Tibial artery (tissue), 4 donors: ENCODE measurements around the gene MRPS18B.
A peak's percentile ranks its signal among the peaks of the same experiment; 100 is the strongest.

Experiments used
- DNase-seq, 2 donors: peaks; one replicate each; pipeline ENCODE4 v3.0.0-alpha.2; 2019
- H3K27ac ChIP-seq, 2 donors: fragments of 200-600 bp; sonication (generic) in 1 of 2; 1 replicate in 1 of 2; 2 replicates in 1 of 2; pipeline ENCODE4 v1.5.1; 2018 to 2019; ENCODE audit warnings: mild to moderate bottlenecking in 1 of 2
- H3K27me3 ChIP-seq, 2 donors: fragments of 200-600 bp; sonication (generic) in 1 of 2; one replicate each; pipeline versions ENCODE4 v1.5.1 to v1.6.0; 2016 to 2019
- H3K36me3 ChIP-seq, 3 donors: fragments of 200-600 bp; sonication (generic) in 2 of 3; one replicate each; pipeline ENCODE4 v1.5.1; 2016 to 2019; ENCODE audit warnings: mild to moderate bottlenecking in 2 of 3
- H3K4me1 ChIP-seq, 4 donors: fragments of 200-600 bp; sonication (generic) in 2 of 4; 1 replicate in 3 of 4; 2 replicates in 1 of 4; pipeline ENCODE4 v1.5.1; 2016 to 2019
- H3K4me3 ChIP-seq, 2 donors: fragments of 200-600 bp; sonication (generic) in 1 of 2; 1 replicate in 1 of 2; 2 replicates in 1 of 2; pipeline ENCODE4 v1.5.1; 2018 to 2019; ENCODE audit warnings: mild to moderate bottlenecking in 2 of 2
- H3K9me3 ChIP-seq, 3 donors: fragments of 200-600 bp; sonication (generic) in 1 of 3; one replicate each; pipeline ENCODE4 v1.5.1; 2016 to 2019
- CTCF ChIP-seq, 2 experiments: fragments of 200-600 bp in 1 of 2; fragments of 450-650 bp in 1 of 2; IDR thresholded peaks; one replicate each; pipeline ENCODE4 v1.5.1; 2017 to 2019; ENCODE audit warnings: antibody characterized with exemption in 2 of 2, mild to moderate bottlenecking in 1 of 2, moderate library complexity in 1 of 2
- intact Hi-C: fragments of 100-400 bp; cut with DNase I; formaldehyde crosslinking; loops from one replicate; pipeline ENCODE4 v1.15.0; 2023; ENCODE audit warnings: low total_unique reads

The MRPS18B gene

GRCh38 chr6:30626484-30627366 lies 9.1 kb downstream of the MRPS18B start, which contains the start of gene ATAT1:
ATAT1 (plus strand) TSS chr6:30626874.
- Histone ChIP-seq H3K27me3 (no peaks in the 10 kb centered on the region), H3K4me1 (peaks cover 0 to 23% (median 9%) of the 10 kb centered on the region in 4 donors), H3K36me3 (peaks cover 39 to 82% (median 57%) of the 10 kb centered on the region in 3 donors), H3K4me3 (peak within 1 kb of the TSS; percentile 47 to 58), H3K27ac (peak within 1 kb of the TSS; percentile 82 to 83), H3K9me3 (no peaks in the 10 kb centered on the region)
- peak; percentile 84 to 92 for DNase-seq
- intact Hi-C loops, result loop anchor here (10.0 kb wide), 1 partner anchor 48 kb away; the partner anchor contains the start of gene DHX16
- TF ChIP-seq CTCF (IDR thresholded peaks at IDR 0.05), result peak; percentile 21 to 39

DNA sequence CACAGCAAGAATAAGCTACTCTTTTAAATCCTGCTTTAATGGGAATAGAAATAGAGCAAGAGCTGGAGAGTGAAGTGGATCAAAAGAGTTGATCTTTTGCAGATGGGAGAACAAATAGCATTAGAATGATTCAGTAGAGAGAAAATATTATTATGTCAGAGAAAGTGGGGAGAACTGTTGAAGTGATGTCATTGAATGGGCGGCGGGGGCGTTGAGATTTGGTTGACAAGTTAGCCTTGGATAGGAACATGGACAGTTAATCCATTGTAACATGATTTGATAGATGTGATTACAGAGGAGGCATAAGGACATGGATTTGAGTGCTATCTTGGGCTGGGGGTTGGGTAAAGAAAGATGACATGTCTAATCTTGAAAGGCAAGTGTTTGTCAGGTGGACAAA lies 18.2 kb downstream of the MRPS18B start:
- DNase-seq, result no peak
- TF ChIP-seq CTCF (IDR thresholded peaks at IDR 0.05), result no peak
- no peaks in the 10 kb centered on the region for H3K27me3 ChIP-seq
- intact Hi-C loops, result no loop called here
- H3K4me1 ChIP-seq, result no peaks in the 10 kb centered on the region
- H3K9me3 ChIP-seq, result no peaks in the 10 kb centered on the region
- no peak overlapping the region for H3K4me3 ChIP-seq
- peaks cover 0 to 75% (median 14%) of the 10 kb centered on the region in 3 donors for H3K36me3 ChIP-seq
- H3K27ac ChIP-seq, result no peak overlapping the region

- H3K36me3 ChIP-seq, result peaks cover 0 to 77% (median 13%) of the 10 kb centered on the region in 3 donors
- no peak overlapping the region for H3K27ac ChIP-seq
- intact Hi-C loops, result no loop called here
- no peaks in the 10 kb centered on the region for H3K9me3 ChIP-seq
- no peak for TF ChIP-seq CTCF (IDR thresholded peaks at IDR 0.05)
- H3K27me3 ChIP-seq, result no peaks in the 10 kb centered on the region
- H3K4me1 ChIP-seq, result no peaks in the 10 kb centered on the region
- DNase-seq, result no peak
- no peak overlapping the region for H3K4me3 ChIP-seq
These were observed 22.8 kb downstream of the MRPS18B start for GRCh38 chr6:30640481-30640880.

DNA sequence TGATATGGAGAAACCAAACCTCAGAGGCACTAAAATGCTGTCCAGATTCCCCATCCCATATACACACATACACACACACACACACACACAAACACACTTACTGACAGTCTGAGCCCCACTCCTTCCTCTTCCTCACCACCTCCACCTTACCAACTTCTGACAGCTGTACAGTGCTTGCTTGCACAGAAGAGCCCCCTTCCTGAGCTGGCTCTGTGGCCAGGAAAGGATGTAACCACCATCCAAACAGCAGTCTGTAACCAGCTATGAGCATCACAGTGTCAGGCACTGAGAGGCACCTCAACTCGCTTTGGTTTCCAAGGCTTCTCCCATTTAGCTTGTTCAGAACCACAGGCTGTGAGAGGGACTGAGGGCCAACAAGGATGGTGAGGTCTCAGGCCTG lies 23.4 kb downstream of the MRPS18B start:
- TF ChIP-seq CTCF (IDR thresholded peaks at IDR 0.05), result no peak
- H3K4me1 ChIP-seq, result peaks cover 0 to 1% (median 0%) of the 10 kb centered on the region in 4 donors
- peaks cover 0 to 80% (median 13%) of the 10 kb centered on the region in 3 donors for H3K36me3 ChIP-seq
- no peak overlapping the region for H3K27ac ChIP-seq
- no peaks in the 10 kb centered on the region for H3K27me3 ChIP-seq
- H3K9me3 ChIP-seq, result no peaks in the 10 kb centered on the region
- no peak for DNase-seq
- intact Hi-C loops, result no loop called here
- H3K4me3 ChIP-seq, result no peak overlapping the region

DNA sequence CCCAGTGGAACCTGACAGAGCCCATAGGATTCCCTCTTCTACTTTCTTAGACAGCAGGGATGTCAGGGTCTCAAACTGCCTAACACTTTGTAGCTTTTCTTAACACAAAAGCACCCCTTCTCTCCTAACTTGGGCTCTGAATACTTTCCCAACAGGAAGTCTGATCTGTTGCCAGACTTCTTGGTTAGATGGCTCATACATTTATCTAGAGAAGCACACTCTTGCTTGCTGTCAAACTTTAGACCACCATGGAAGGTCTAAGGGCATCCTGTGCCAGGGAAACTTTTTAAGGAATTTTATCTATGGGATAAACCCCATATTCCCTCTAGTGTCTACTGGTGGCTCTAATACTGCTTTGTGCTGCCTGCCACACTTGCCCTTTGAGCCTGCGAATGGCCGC lies 26.0 kb downstream of the MRPS18B start:
- Histone ChIP-seq H3K36me3 (peaks cover 0 to 66% (median 13%) of the 10 kb centered on the region in 3 donors), H3K27ac (no peak overlapping the region), H3K4me3 (no peak overlapping the region), H3K27me3 (no peaks in the 10 kb centered on the region), H3K9me3 (no peaks in the 10 kb centered on the region), H3K4me1 (peaks cover 4 to 19% (median 11%) of the 10 kb centered on the region in 4 donors)
- DNase-seq, result no peak
- intact Hi-C loops, result no loop called here
- TF ChIP-seq CTCF (IDR thresholded peaks at IDR 0.05), result no peak
